ENCODE data around the gene A1CF. TPM values are rescaled to one million over a fixed set of nuclear protein-coding genes. Genes with fewer than 3 reads are reported as not detected.
"Not testable (repeated sequence)": the region's sequence is repeated elsewhere in the genome, so short reads cannot be mapped to it uniquely, and the experiment has no call there.

Gene A1CF
- total and polyA plus RNA-seq, 3 experiments from 2014 or later, result not detected

DNA sequence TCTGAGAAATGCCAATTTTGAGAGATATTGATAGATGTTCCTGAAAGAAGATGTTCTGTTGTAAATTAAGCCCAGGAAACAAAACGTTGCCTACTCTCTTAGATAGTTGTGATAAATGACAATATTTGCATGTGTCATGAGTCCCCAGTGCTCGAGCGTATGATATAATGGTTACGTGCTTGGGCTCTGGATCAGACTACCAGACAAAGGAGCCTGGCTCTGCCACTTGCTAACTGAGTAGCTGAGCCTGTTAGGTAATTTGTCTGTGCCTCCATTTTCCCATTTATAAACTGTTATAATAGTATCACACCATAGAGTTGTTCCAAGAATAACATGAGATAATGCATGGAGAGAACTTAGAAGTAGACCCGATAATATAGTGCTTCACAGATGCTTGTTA, 1.8 kb downstream of the A1CF start:
- H3K4me3 Mint-ChIP-seq, result no peak overlapping the region
- ChIA-PET CTCF (no interaction called here), POLR2A (no interaction called here)
- Histone ChIP-seq H3K4me3 (ENCODE audit: low read length) (no peak overlapping the region), H3K36me3 (ENCODE audit: insufficient read depth, low read length) (no peaks in the 10 kb centered on the region), H3K27me3 (ENCODE audit: insufficient read depth, low read length, poor library complexity, severe bottlenecking) (no peaks in the 10 kb centered on the region), H3K27ac (ENCODE audit: low read depth, low read length) (no peak overlapping the region), H3K9me3 (ENCODE audit: low read length) (no peaks in the 10 kb centered on the region), H3K4me1 (ENCODE audit: insufficient read depth, low read length) (no peaks in the 10 kb centered on the region)
- DNase-seq, result no peak
- no peaks in the 10 kb centered on the region for H3K4me1 Mint-ChIP-seq
- H3K9me3 Mint-ChIP-seq, result no peaks in the 10 kb centered on the region
- peaks cover 7 to 49% of the 10 kb centered on the region in 2 donors for H3K27me3 Mint-ChIP-seq
- H3K27ac Mint-ChIP-seq, result no peak overlapping the region
- no peaks in the 10 kb centered on the region for H3K36me3 Mint-ChIP-seq

DNA sequence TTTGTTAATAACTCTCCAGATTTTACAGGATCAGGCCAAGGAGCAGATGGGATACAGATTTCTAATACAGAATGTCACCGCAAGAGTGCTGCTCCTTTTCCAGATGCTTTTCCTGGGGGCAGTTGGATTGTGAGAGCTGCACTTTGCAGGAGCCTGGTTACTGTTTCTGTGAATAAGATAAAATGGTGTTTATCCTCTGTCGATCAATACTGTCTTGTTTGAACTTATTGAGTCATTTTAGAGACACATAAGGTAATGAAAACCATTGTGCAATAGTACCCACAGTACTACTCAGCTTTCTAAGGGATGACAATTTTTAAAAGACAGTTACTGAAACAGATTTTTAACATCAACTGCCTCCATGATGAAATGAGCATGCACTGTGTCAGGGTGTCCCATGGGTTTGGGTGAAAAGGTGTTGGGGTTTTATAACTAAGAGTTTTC, 2.9 kb downstream of the A1CF start:
- Histone ChIP-seq H3K9me3 (ENCODE audit: low read length) (no peaks in the 10 kb centered on the region), H3K4me1 (ENCODE audit: insufficient read depth, low read length) (no peaks in the 10 kb centered on the region), H3K36me3 (ENCODE audit: insufficient read depth, low read length) (no peaks in the 10 kb centered on the region), H3K27me3 (ENCODE audit: insufficient read depth, low read length, poor library complexity, severe bottlenecking) (no peaks in the 10 kb centered on the region), H3K4me3 (ENCODE audit: low read length) (no peak overlapping the region), H3K27ac (ENCODE audit: low read depth, low read length) (no peak overlapping the region)
- Mint-ChIP-seq H3K4me3 (no peak overlapping the region), H3K9me3 (no peaks in the 10 kb centered on the region), H3K4me1 (no peaks in the 10 kb centered on the region), H3K36me3 (no peaks in the 10 kb centered on the region), H3K27me3 (peaks cover 10 to 45% of the 10 kb centered on the region in 2 donors), H3K27ac (no peak overlapping the region)
- ChIA-PET CTCF (no interaction called here), POLR2A (no interaction called here)
- no peak for DNase-seq

DNA sequence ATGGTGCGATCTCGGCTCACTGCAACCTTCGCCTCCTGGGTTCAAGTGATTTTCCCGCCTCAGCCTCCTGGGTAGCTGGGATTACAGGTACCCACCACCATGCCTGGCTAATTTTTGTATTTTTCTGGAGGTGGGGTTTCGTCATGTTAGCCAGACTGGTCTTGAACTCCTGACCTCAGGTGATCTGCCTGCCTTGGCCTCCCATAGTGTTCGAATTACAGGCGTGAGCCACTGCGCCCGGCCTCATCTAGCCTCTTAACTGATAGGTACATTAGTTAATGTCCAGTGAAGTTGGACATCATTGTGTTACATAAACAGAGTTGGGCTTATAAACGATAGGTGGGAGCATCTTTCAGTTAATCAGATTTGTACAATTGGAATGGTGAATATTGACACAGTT, 4.4 kb downstream of the A1CF start:
- DNase-seq; H3K4me3 Mint-ChIP-seq; H3K27me3 ChIP-seq (ENCODE audit: insufficient read depth, low read length, poor library complexity, severe bottlenecking); POLR2A ChIA-PET; H3K4me1 Mint-ChIP-seq; H3K4me1 ChIP-seq (ENCODE audit: insufficient read depth, low read length); H3K4me3 ChIP-seq (ENCODE audit: low read length); H3K27ac ChIP-seq (ENCODE audit: low read depth, low read length); H3K36me3 ChIP-seq (ENCODE audit: insufficient read depth, low read length); H3K9me3 Mint-ChIP-seq; H3K36me3 Mint-ChIP-seq; H3K27ac Mint-ChIP-seq; H3K9me3 ChIP-seq (ENCODE audit: low read length); CTCF ChIA-PET: not testable (repeated sequence)
- H3K27me3 Mint-ChIP-seq, result peaks cover 5 to 33% of the 10 kb centered on the region in 2 donors

DNA sequence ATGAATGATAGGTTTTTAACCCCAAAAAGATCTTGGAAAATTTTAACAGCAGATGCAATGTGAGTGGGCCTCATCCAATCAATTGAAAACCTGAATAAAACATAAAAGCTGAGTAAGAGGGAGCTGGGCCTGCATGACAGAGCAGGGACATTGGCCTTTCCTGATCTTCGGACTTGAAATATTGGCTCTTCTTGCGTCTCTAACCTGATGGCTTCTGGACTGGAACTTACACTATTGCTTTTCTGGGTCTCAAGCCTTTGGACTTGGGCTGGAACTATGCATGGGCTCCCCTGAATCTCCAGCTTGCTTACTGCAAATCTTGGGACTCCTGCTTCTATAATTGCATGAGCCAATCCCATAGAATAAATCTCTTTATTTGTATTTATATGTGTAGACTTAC, 9.0 kb downstream of the A1CF start:
- CTCF ChIA-PET, result no interaction called here
- Histone ChIP-seq H3K27ac (ENCODE audit: low read depth, low read length) (no peak overlapping the region), H3K9me3 (ENCODE audit: low read length) (no peaks in the 10 kb centered on the region), H3K27me3 (ENCODE audit: insufficient read depth, low read length, poor library complexity, severe bottlenecking) (no peaks in the 10 kb centered on the region), H3K4me3 (ENCODE audit: low read length) (no peak overlapping the region), H3K36me3 (ENCODE audit: insufficient read depth, low read length) (no peaks in the 10 kb centered on the region), H3K4me1 (ENCODE audit: insufficient read depth, low read length) (no peaks in the 10 kb centered on the region)
- POLR2A ChIA-PET, result no interaction called here
- Mint-ChIP-seq H3K9me3 (no peaks in the 10 kb centered on the region), H3K36me3 (no peaks in the 10 kb centered on the region), H3K27me3 (peaks cover under 1 to 5% of the 10 kb centered on the region in 2 donors), H3K4me1 (no peaks in the 10 kb centered on the region), H3K27ac (no peak overlapping the region), H3K4me3 (no peak overlapping the region)
- no peak for DNase-seq

DNA sequence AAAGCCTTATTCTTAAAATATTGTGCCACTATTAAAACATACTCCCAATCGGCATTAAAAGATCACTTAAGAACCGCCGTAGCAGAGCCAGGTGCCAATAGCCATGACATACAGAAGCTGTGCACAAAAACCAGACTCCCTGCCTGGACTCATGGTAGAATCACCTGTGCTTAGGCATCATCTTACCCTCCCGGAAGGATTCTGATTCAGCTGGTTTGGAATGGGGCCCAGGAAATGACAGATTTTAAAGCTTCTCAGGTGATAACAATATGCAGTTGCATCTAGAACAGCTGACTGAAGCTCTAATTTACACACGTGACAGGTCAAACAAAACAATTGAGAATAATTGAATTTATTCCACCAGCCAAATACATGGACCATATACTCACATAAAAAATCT, 10.7 kb downstream of the A1CF start:
- peaks cover 0 to 5% of the 10 kb centered on the region in 2 donors for H3K27me3 Mint-ChIP-seq
- H3K4me3 ChIP-seq (ENCODE audit: low read length), result no peak overlapping the region
- no peaks in the 10 kb centered on the region for H3K36me3 Mint-ChIP-seq
- ChIA-PET CTCF (no interaction called here), POLR2A (no interaction called here)
- H3K27ac Mint-ChIP-seq, result no peak overlapping the region
- H3K4me1 ChIP-seq (ENCODE audit: insufficient read depth, low read length), result no peaks in the 10 kb centered on the region
- H3K4me1 Mint-ChIP-seq, result no peaks in the 10 kb centered on the region
- H3K4me3 Mint-ChIP-seq, result no peak overlapping the region
- no peaks in the 10 kb centered on the region for H3K9me3 ChIP-seq (ENCODE audit: low read length)
- no peaks in the 10 kb centered on the region for H3K36me3 ChIP-seq (ENCODE audit: insufficient read depth, low read length)
- no peaks in the 10 kb centered on the region for H3K9me3 Mint-ChIP-seq
- H3K27me3 ChIP-seq (ENCODE audit: insufficient read depth, low read length, poor library complexity, severe bottlenecking), result no peaks in the 10 kb centered on the region
- no peak for DNase-seq
- H3K27ac ChIP-seq (ENCODE audit: low read depth, low read length), result no peak overlapping the region

DNA sequence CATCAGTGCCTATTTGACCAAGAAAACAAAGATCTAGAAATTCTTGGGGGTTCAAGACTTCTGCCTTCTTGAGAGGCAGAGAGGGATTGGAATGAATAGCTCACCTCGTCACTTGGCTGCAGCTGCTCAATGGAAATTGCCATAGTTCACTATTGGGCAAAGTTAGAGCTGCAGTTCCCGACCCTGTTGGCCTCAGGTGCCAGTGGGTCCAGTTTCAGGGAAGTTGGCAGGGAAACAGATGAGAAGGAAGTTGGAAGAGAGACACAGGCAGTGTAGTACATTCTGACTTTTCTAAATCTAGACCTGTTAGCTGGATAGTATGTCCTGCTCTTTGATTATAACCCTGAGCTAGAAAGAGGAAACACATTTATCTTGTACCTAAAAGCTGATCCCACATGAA, 19.1 kb downstream of the A1CF start:
- no peak overlapping the region for H3K27ac ChIP-seq (ENCODE audit: low read depth, low read length)
- H3K4me3 ChIP-seq (ENCODE audit: low read length), result no peak overlapping the region
- POLR2A ChIA-PET, result no interaction called here
- H3K36me3 ChIP-seq (ENCODE audit: insufficient read depth, low read length), result no peaks in the 10 kb centered on the region
- H3K27me3 ChIP-seq (ENCODE audit: insufficient read depth, low read length, poor library complexity, severe bottlenecking), result no peaks in the 10 kb centered on the region
- Mint-ChIP-seq H3K27ac (no peak overlapping the region), H3K9me3 (no peaks in the 10 kb centered on the region), H3K27me3 (peaks cover 7 to 37% of the 10 kb centered on the region in 2 donors), H3K4me1 (no peaks in the 10 kb centered on the region), H3K36me3 (peaks cover 0 to 2% (median 0%) of the 10 kb centered on the region in 3 donors), H3K4me3 (no peak overlapping the region)
- H3K4me1 ChIP-seq (ENCODE audit: insufficient read depth, low read length), result no peaks in the 10 kb centered on the region
- no peak for DNase-seq
- CTCF ChIA-PET, result no interaction called here
- H3K9me3 ChIP-seq (ENCODE audit: low read length), result no peaks in the 10 kb centered on the region

DNA sequence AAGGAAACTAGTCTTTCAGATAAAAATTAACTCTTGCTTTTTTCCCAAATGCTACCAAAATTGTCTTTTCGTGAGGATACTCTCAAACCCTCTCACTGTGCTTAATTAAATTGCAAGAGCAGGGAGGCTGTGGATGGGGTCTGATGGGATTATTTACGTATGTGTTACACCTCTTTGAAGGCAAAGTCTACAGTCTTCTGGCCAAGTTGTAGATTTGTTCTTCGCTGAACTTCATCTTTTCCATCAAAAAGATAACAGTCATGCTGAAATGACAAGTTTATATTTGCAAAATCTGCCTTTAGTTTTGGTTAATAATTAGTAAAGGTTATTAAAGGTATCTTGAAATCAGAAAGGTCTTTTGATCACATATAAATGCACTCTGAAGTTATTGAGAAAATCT, 22.7 kb downstream of the A1CF start:
- Histone ChIP-seq H3K9me3 (ENCODE audit: low read length) (no peaks in the 10 kb centered on the region), H3K4me1 (ENCODE audit: insufficient read depth, low read length) (no peaks in the 10 kb centered on the region), H3K27ac (ENCODE audit: low read depth, low read length) (no peak overlapping the region), H3K27me3 (ENCODE audit: insufficient read depth, low read length, poor library complexity, severe bottlenecking) (no peaks in the 10 kb centered on the region), H3K36me3 (ENCODE audit: insufficient read depth, low read length) (no peaks in the 10 kb centered on the region), H3K4me3 (ENCODE audit: low read length) (no peak overlapping the region)
- Mint-ChIP-seq H3K27me3 (peaks cover 7 to 25% of the 10 kb centered on the region in 2 donors), H3K4me1 (no peaks in the 10 kb centered on the region), H3K4me3 (no peak overlapping the region), H3K36me3 (peaks cover 0 to 2% (median 0%) of the 10 kb centered on the region in 3 donors), H3K9me3 (no peaks in the 10 kb centered on the region), H3K27ac (no peak overlapping the region)
- POLR2A ChIA-PET, result no interaction called here
- CTCF ChIA-PET, result no interaction called here
- no peak for DNase-seq

DNA sequence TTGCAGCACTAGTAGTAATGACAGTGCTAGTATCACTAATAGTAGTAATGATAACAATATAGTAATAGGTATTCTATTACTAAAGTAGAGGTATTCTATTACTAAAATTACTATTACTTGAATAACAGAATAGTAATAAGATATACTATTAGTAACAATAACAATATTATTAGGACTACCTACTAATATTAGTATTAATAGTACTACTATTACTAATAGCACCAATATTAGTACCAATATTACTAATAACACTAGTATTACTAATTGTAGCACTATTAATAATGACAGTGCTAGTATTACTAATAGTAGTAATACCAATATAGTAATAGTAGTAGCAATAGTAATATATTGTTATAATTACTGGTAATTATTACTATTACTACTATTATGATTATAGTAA, 24.1 kb downstream of the A1CF start:
- peaks cover 5 to 19% of the 10 kb centered on the region in 2 donors for H3K27me3 Mint-ChIP-seq
- DNase-seq, result no peak
- H3K4me1 Mint-ChIP-seq, result no peaks in the 10 kb centered on the region
- Histone ChIP-seq H3K9me3 (ENCODE audit: low read length) (no peaks in the 10 kb centered on the region), H3K27ac (ENCODE audit: low read depth, low read length) (no peak overlapping the region), H3K27me3 (ENCODE audit: insufficient read depth, low read length, poor library complexity, severe bottlenecking) (no peaks in the 10 kb centered on the region), H3K36me3 (ENCODE audit: insufficient read depth, low read length) (no peaks in the 10 kb centered on the region), H3K4me1 (ENCODE audit: insufficient read depth, low read length) (no peaks in the 10 kb centered on the region), H3K4me3 (ENCODE audit: low read length) (no peak overlapping the region)
- no peak overlapping the region for H3K27ac Mint-ChIP-seq
- H3K9me3 Mint-ChIP-seq, result no peaks in the 10 kb centered on the region
- ChIA-PET CTCF (no interaction called here), POLR2A (no interaction called here)
- no peaks in the 10 kb centered on the region for H3K36me3 Mint-ChIP-seq
- no peak overlapping the region for H3K4me3 Mint-ChIP-seq

DNA sequence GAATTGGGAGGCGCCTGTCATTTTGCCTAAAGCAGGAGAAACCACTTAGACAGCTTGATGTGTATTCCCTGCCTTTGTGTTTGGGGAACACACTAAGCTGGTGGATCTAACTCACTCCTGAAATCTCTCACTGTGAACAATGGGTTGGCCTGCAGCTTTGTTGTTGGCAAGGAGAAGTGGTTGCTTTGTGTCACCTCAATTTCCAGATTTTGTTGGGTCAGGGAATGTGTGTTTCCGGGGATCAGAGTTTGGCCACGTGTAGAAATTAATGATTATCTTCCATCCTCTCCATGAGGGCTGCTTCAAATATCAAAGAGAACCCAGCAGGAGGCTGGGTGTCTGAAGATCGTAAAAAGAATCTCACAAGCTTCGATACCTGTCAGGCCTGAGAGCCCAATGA, 27.8 kb downstream of the A1CF start:
- H3K4me1 ChIP-seq (ENCODE audit: insufficient read depth, low read length), result no peaks in the 10 kb centered on the region
- ChIA-PET CTCF (no interaction called here), POLR2A (no interaction called here)
- Mint-ChIP-seq H3K4me1 (no peaks in the 10 kb centered on the region), H3K36me3 (no peaks in the 10 kb centered on the region), H3K4me3 (no peak overlapping the region), H3K27ac (no peak overlapping the region), H3K9me3 (no peaks in the 10 kb centered on the region), H3K27me3 (peaks cover 8 to 25% of the 10 kb centered on the region in 2 donors)
- H3K27me3 ChIP-seq (ENCODE audit: insufficient read depth, low read length, poor library complexity, severe bottlenecking), result no peaks in the 10 kb centered on the region
- H3K27ac ChIP-seq (ENCODE audit: low read depth, low read length), result no peak overlapping the region
- no peak overlapping the region for H3K4me3 ChIP-seq (ENCODE audit: low read length)
- no peaks in the 10 kb centered on the region for H3K36me3 ChIP-seq (ENCODE audit: insufficient read depth, low read length)
- H3K9me3 ChIP-seq (ENCODE audit: low read length), result no peaks in the 10 kb centered on the region
- no peak for DNase-seq

Measured in CD8-positive, alpha-beta memory T cell (primary cell).